ENCODE measurements around the gene COL1A1.

The COL1A1 gene

DNA sequence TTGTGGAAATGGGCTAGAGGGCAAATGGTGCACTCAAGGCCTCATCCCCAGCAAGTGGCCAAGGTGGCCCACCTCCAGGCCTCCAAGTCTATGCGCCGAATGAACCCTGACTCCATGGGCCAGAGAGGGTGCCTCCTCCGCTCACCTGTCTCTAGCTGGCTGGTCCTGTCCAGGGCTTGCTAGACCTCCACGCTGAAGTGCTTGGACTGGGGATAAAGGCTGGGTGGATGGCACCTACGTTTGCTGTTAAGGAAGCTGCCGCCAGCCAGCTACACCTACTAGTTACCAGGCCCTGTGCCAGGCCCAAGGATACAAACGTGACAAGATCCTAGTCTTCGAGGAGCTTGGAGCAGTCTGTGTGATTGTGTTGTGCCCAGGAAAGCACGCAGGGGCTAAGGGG is 36.4 kb downstream of the COL1A1 start:
- POLR2A ChIA-PET (ENCODE audit: low non-redundant PET): no interaction called here
- TF ChIP-seq CTCF (conservative IDR thresholded peaks at IDR 0.05; ENCODE audit: low read depth): no peak
- H3K27ac ChIP-seq: peak overlapping the region; percentile 56
- no peak for DNase-seq (ENCODE audit: low spot score)
- CTCF ChIA-PET: interaction anchor here (1.1 kb wide), 1 partner anchor 13 kb away, joined by 7 read pairs; no protein-coding TSS in a partner anchor

- TF ChIP-seq CTCF (conservative IDR thresholded peaks at IDR 0.05; ENCODE audit: low read depth): no peak
- POLR2A ChIA-PET (ENCODE audit: low non-redundant PET): no interaction called here
- DNase-seq (ENCODE audit: low spot score): no peak
- H3K27ac ChIP-seq: no peak overlapping the region; the same call in 1 of the 2 replicates
- CTCF ChIA-PET: interaction anchor here (1.1 kb wide), 1 partner anchor 13 kb away, joined by 7 read pairs; no protein-coding TSS in a partner anchor
These were observed 36.8 kb downstream of the COL1A1 start for GRCh38 chr17:50164697-50164988.

DNA sequence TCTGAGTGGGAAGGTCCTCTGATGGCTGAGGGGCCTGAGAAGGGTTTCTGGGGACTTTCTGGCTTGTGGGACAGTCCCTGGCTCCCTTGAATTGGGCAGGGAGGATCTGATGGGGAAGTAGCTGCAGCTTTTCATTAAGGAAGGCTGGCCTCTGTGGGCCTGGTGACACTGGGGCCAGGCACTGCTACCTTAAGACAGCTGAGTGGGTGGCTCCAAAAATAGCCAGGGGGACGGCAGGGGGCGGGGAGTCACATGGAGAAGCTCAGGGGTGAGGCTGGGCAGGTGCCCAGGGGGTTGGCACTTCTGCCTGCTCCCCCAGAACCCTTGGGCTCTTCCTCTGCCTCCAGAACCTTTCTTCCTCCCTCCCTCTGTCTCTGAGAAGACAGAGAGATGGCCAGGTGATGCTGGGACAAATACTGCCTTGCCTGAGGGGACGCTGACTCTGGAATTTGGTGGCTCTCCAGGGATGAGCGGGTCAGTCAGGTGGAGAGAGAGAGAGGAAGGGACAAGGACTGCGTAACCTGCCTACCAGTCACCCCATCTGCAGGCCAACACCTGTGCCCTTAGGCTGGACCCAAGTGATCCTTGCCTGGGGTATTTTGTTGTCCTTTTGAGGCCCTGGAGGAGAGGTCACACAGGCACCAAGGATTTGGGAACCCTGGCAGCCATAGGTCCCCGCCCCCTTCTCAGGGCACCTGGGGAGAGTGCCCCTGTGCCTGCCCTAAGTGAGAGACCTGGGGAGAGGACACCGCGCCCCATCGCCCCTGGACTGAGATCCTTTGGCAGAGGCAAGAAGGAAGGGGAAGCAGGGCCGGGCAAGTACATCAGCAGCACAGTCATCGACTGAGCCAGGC is 37.4 kb downstream of the COL1A1 start:
- no peak for TF ChIP-seq CTCF (conservative IDR thresholded peaks at IDR 0.05; ENCODE audit: low read depth)
- ChIA-PET CTCF (interaction anchor here (0.6 to 0.9 kb wide), 2 partner anchors 34 to 36 kb away, joined by 4 read pairs; no protein-coding TSS in a partner anchor), POLR2A (ENCODE audit: low non-redundant PET) (no interaction called here)
- H3K27ac ChIP-seq: peak overlapping the region; percentile 3; the same call in 1 of the 2 replicates
- no peak for DNase-seq (ENCODE audit: low spot score)

GRCh38 chr17:50162466-50163254 is 38.8 kb downstream of the COL1A1 start:
- CTCF ChIA-PET: interaction anchor here (0.6 to 2.6 kb wide), 12 partner anchors 8 to 134 kb away, joined by 3 to 20 read pairs (median 4); partner anchors contain the start of genes PDK2 and PPP1R9B
- DNase-seq (ENCODE audit: low spot score): no peak
- no peak overlapping the region for H3K27ac ChIP-seq
- POLR2A ChIA-PET (ENCODE audit: low non-redundant PET): interaction anchor here (0.6 kb wide), 1 partner anchor 12 kb away, joined by 5 read pairs; the partner anchor contains the start of gene PPP1R9B
- TF ChIP-seq CTCF (conservative IDR thresholded peaks at IDR 0.05; ENCODE audit: low read depth): no peak

- DNase-seq (ENCODE audit: low spot score): no peak
- ChIA-PET POLR2A (ENCODE audit: low non-redundant PET) (no interaction called here), CTCF (interaction anchor here (0.5 to 2.6 kb wide), 15 partner anchors 8 to 1956 kb away, joined by 3 to 20 read pairs (median 4); partner anchors contain the start of genes PDK2 and PPP1R9B)
- peak overlapping the region; percentile 69; the same call in 1 of the 2 replicates for H3K27ac ChIP-seq
- no peak for TF ChIP-seq CTCF (conservative IDR thresholded peaks at IDR 0.05; ENCODE audit: low read depth)
These were observed 39.5 kb downstream of the COL1A1 start for GRCh38 chr17:50161911-50162288.

Data from RWPE1 (cell line).